Ascending aorta (tissue), 2 donors: ENCODE measurements around the gene GNPTAB. TPM values are rescaled to one million over a fixed set of nuclear protein-coding genes. Genes with fewer than 3 reads are reported as not detected.

Experiments
- DNase-seq, 2 donors: peaks; one replicate each; pipeline ENCODE4 v3.0.0-alpha.2; 2019; ENCODE audit warnings: low spot score in 2 of 2
- H3K27ac ChIP-seq, 2 donors: fragments of 200-600 bp; sonication (generic); one replicate each; pipeline ENCODE4 v1.5.1; 2016 to 2017; ENCODE audit warnings: mild to moderate bottlenecking in 1 of 2
- H3K27me3 ChIP-seq: fragments of 200-600 bp; sonication (generic); one replicate; pipeline ENCODE4 v1.5.1; 2017
- H3K36me3 ChIP-seq, 2 donors: fragments of 200-600 bp; sonication (generic); one replicate each; pipeline ENCODE4 v1.5.1; 2016
- H3K4me1 ChIP-seq, 2 donors: fragments of 200-600 bp; sonication (generic); one replicate each; pipeline ENCODE4 v1.5.1; 2016 to 2017; ENCODE audit warnings: mild to moderate bottlenecking in 1 of 2
- H3K4me3 ChIP-seq, 2 donors: fragments of 200-600 bp; sonication (generic); one replicate each; pipeline ENCODE4 v1.5.1; 2016 to 2017; ENCODE audit warnings: mild to moderate bottlenecking in 1 of 2
- H3K9me3 ChIP-seq, 2 donors: fragments of 200-600 bp; sonication (generic); one replicate each; pipeline ENCODE4 v1.5.1; 2016
- CTCF ChIP-seq, 3 experiments: fragments of 200-600 bp in 2 of 3; fragments of 450-650 bp in 1 of 3; sonication (generic) in 2 of 3; IDR thresholded peaks; one replicate each; pipeline ENCODE4 v1.5.1; 2016 to 2019; ENCODE audit warnings: antibody characterized with exemption in 3 of 3, mild to moderate bottlenecking in 1 of 3, moderate library complexity in 1 of 3
- intact Hi-C: fragments of 100-400 bp; cut with DNase I; formaldehyde crosslinking; loops from one replicate; pipeline ENCODE4 v1.15.1; 2023
- total RNA-seq: library from RNA; depleted of rRNA; stranded (reverse); fragments of >200 nt; gene quantifications from one replicate; pipeline ENCODE4 v1.1.0, GENCODE V29; 2016

GNPTAB gene
- total RNA-seq, 1 donor from 2014 or later, result 9.5 TPM

GRCh38 chr12:101764051-101764792 lies 66.5 kb downstream of the GNPTAB start:
- H3K4me1 ChIP-seq, result no peaks in the 10 kb centered on the region
- no peak for TF ChIP-seq CTCF (IDR thresholded peaks at IDR 0.05)
- H3K27me3 ChIP-seq, result no peaks in the 10 kb centered on the region
- intact Hi-C loops, result loop anchor here (5.0 kb wide), 1 partner anchor 357 kb away; the partner anchor contains the start of gene ARL1
- H3K36me3 ChIP-seq, result peaks cover 6 to 24% of the 10 kb centered on the region in 2 donors
- no peak overlapping the region for H3K4me3 ChIP-seq
- no peak for DNase-seq
- H3K27ac ChIP-seq, result no peak overlapping the region
- H3K9me3 ChIP-seq, result no peaks in the 10 kb centered on the region

DNA sequence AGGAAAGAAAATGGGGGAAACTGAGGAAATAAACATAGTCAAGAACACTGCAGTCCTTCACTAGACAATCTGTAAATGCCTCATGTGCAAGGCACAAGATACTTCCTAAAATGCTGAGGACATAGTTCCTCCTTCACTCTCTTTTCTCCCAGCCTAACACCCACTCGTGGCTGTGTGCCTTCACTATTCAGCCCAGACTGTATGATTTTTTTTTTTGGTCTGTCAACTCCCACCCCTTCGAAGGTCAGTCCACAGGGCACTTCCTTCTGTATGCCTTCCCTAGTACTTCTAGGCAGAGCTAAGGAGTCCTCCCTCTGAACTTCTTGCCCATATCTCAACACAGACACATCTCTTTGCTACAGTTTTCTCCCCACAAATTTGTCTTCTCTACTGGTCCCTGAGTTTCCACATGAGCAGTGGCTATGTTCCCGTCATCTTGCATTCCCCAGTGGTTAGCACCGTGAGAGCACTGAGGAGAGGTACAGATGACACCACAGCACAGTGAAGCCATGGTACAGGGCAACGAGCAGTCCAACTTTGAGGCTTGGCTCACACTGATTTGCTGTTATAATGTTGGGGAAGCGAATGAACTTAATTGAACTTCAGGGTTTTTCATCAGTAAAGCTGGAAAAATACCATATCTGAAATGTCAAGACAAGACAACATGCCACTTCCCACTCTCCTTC lies 67.4 kb downstream of the GNPTAB start:
- DNase-seq, result no peak
- intact Hi-C loops, result loop anchor here (5.0 kb wide), 1 partner anchor 356 kb away; the partner anchor contains the start of gene ARL1
- H3K4me1 ChIP-seq, result no peaks in the 10 kb centered on the region
- H3K27ac ChIP-seq, result no peak overlapping the region
- H3K27me3 ChIP-seq, result no peaks in the 10 kb centered on the region
- H3K9me3 ChIP-seq, result no peaks in the 10 kb centered on the region
- no peak for TF ChIP-seq CTCF (IDR thresholded peaks at IDR 0.05)
- H3K36me3 ChIP-seq, result peaks cover 8 to 24% of the 10 kb centered on the region in 2 donors
- no peak overlapping the region for H3K4me3 ChIP-seq

DNA sequence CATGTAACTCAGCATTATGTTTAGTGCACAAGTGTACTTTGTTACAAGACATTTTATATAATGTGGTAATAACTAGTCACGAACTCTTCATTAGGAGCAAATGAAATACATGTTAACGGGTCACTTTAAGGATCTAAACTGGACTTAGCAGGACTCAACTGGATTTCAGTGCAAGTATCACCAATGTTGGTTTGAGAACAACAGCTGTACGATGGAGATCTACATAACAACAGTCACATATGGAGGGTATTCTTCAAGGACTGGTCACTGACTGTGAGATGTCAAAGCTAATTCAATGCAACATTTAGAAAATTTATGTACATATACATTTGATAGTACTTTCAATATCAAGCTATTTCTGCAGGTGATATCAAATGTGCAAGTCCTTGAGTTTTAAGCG lies 69.0 kb downstream of the GNPTAB start:
- Histone ChIP-seq H3K4me1 (no peaks in the 10 kb centered on the region), H3K9me3 (no peaks in the 10 kb centered on the region), H3K27ac (no peak overlapping the region), H3K36me3 (peaks cover 9 to 20% of the 10 kb centered on the region in 2 donors), H3K4me3 (no peak overlapping the region), H3K27me3 (no peaks in the 10 kb centered on the region)
- intact Hi-C loops, result loop anchor here (5.0 kb wide), 1 partner anchor 354 kb away; the partner anchor contains the start of gene ARL1
- TF ChIP-seq CTCF (IDR thresholded peaks at IDR 0.05), result no peak
- no peak for DNase-seq

DNA sequence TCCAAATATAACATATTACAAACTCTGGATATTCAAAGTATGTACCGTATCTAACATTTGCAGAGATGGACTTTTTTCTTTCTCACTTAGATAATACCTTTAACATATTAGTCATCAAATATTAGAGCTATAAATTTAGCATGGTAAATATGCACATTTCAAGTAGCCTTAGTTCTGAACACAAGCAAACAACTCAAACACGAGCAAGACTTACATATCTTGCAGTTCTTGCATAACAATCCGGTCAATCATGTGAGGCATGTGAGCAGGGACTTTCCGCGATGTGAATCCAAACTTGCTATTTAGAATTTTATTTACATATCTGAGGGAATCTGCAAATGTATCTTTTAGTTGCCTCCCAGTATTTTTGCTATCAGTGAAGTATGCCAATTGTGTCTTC lies 69.4 kb downstream of the GNPTAB start:
- no peak for DNase-seq
- Histone ChIP-seq H3K27ac (no peak overlapping the region), H3K27me3 (no peaks in the 10 kb centered on the region), H3K4me1 (no peaks in the 10 kb centered on the region), H3K36me3 (peaks cover 6 to 17% of the 10 kb centered on the region in 2 donors), H3K4me3 (no peak overlapping the region), H3K9me3 (no peaks in the 10 kb centered on the region)
- intact Hi-C loops, result loop anchor here (5.0 kb wide), 1 partner anchor 354 kb away; the partner anchor contains the start of gene ARL1
- TF ChIP-seq CTCF (IDR thresholded peaks at IDR 0.05), result no peak

DNA sequence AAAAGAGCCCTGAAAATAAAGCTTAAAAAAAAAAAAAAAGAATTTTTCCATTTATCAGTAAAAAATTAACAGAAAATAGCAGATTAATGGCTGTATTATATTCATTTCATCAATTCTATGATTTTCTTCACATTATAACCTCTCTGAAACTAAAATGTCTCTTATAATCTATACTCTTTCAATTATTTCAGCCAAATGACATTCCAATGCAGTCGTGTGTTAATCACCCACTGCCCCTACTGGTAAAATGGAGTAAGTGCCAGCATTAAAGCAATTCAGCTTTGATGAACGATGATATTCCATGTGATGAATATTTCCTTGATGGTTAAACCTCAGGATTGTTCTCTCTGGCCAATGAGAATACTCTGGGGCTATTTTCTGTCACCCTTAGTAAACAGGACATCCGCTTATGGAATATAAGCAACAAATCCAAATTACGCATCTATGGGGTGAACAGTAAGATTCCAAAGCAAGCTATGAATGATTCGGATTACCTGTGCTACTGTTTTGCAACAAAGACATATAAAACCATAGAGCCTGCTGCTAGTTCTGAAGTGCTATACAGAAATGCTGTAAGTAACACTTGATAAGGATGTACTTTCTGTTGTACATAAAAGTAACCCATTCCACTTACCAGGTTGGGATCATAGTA lies 71.2 kb downstream of the GNPTAB start:
- Histone ChIP-seq H3K4me1 (no peaks in the 10 kb centered on the region), H3K27ac (no peak overlapping the region), H3K27me3 (no peaks in the 10 kb centered on the region), H3K4me3 (no peak overlapping the region), H3K9me3 (no peaks in the 10 kb centered on the region), H3K36me3 (peaks cover 8 to 11% of the 10 kb centered on the region in 2 donors)
- no peak for DNase-seq
- TF ChIP-seq CTCF (IDR thresholded peaks at IDR 0.05), result peak; percentile 14 to 61 (median 60)
- intact Hi-C loops, result loop anchor here (5.0 kb wide), 1 partner anchor 352 kb away; the partner anchor contains the start of gene ARL1
